Measurements from ENCODE around the gene MME. TPM values are rescaled to one million over a fixed set of nuclear protein-coding genes. Genes with fewer than 3 reads are reported as not detected.

The MME gene
- total and polyA plus RNA-seq, 4 donors, result 5.8 to 34.5 (median 7.2) TPM

- Histone ChIP-seq H3K9me3 (ENCODE audit: control insufficient read depth, insufficient read depth, low read length) (no peaks in the 10 kb centered on the region), H3K36me3 (ENCODE audit: control insufficient read depth, insufficient read depth, low read length) (no peaks in the 10 kb centered on the region), H3K27me3 (ENCODE audit: control insufficient read depth, insufficient read depth, low read length) (peaks cover 27% of the 10 kb centered on the region), H3K4me3 (ENCODE audit: low read depth, low read length) (peak overlapping the region; percentile 51), H3K27ac (ENCODE audit: low read depth, low read length) (no peak overlapping the region), H3K4me1 (ENCODE audit: control insufficient read depth, insufficient read depth, low read length) (peaks cover 7% of the 10 kb centered on the region)
- 0% methylated on average over 7 of the region's 21 CpGs for WGBS (ENCODE audit: insufficient coverage)
- no peak for DNase-seq (ENCODE audit: low read depth in 4 of 6, low spot score in 6 of 6)
Measured at GRCh38 chr3:155079468-155079745, 712 bp upstream of the MME start.

GRCh38 chr3:155080692-155081091, 573 bp downstream of the MME start:
- DNase-seq (ENCODE audit: low read depth in 4 of 6, low spot score in 6 of 6), result peak in 2 of 6 donors; percentile 11 to 44
- Histone ChIP-seq H3K4me1 (ENCODE audit: control insufficient read depth, insufficient read depth, low read length) (peaks cover 7% of the 10 kb centered on the region), H3K4me3 (ENCODE audit: low read depth, low read length) (peak overlapping the region; percentile 51), H3K27ac (ENCODE audit: low read depth, low read length) (no peak overlapping the region), H3K36me3 (ENCODE audit: control insufficient read depth, insufficient read depth, low read length) (no peaks in the 10 kb centered on the region), H3K27me3 (ENCODE audit: control insufficient read depth, insufficient read depth, low read length) (peaks cover 27% of the 10 kb centered on the region), H3K9me3 (ENCODE audit: control insufficient read depth, insufficient read depth, low read length) (no peaks in the 10 kb centered on the region)
- 29% methylated on average over 6 of the region's 8 CpGs for WGBS (ENCODE audit: insufficient coverage)

GRCh38 chr3:155083313-155083905, 3.3 kb downstream of the MME start:
- no peaks in the 10 kb centered on the region for H3K9me3 ChIP-seq (ENCODE audit: control insufficient read depth, insufficient read depth, low read length)
- no peak for DNase-seq (ENCODE audit: low read depth in 4 of 6, low spot score in 6 of 6)
- no CpG with 5 or more reads among the region's 2 CpGs for WGBS (ENCODE audit: insufficient coverage)
- no peaks in the 10 kb centered on the region for H3K36me3 ChIP-seq (ENCODE audit: control insufficient read depth, insufficient read depth, low read length)
- H3K27me3 ChIP-seq (ENCODE audit: control insufficient read depth, insufficient read depth, low read length), result peaks cover 21% of the 10 kb centered on the region
- no peak overlapping the region for H3K27ac ChIP-seq (ENCODE audit: low read depth, low read length)
- no peak overlapping the region for H3K4me3 ChIP-seq (ENCODE audit: low read depth, low read length)
- H3K4me1 ChIP-seq (ENCODE audit: control insufficient read depth, insufficient read depth, low read length), result peaks cover 7% of the 10 kb centered on the region

GRCh38 chr3:155084567-155084966, 4.4 kb downstream of the MME start:
- Histone ChIP-seq H3K4me3 (ENCODE audit: low read depth, low read length) (no peak overlapping the region), H3K9me3 (ENCODE audit: control insufficient read depth, insufficient read depth, low read length) (no peaks in the 10 kb centered on the region), H3K4me1 (ENCODE audit: control insufficient read depth, insufficient read depth, low read length) (peaks cover 7% of the 10 kb centered on the region), H3K27me3 (ENCODE audit: control insufficient read depth, insufficient read depth, low read length) (peaks cover 14% of the 10 kb centered on the region), H3K36me3 (ENCODE audit: control insufficient read depth, insufficient read depth, low read length) (no peaks in the 10 kb centered on the region), H3K27ac (ENCODE audit: low read depth, low read length) (no peak overlapping the region)
- no peak for DNase-seq (ENCODE audit: low read depth in 4 of 6, low spot score in 6 of 6)
- WGBS (ENCODE audit: insufficient coverage), result no CpG with 5 or more reads among the region's 2 CpGs

GRCh38 chr3:155086051-155086450, 5.9 kb downstream of the MME start:
- Histone ChIP-seq H3K27me3 (ENCODE audit: control insufficient read depth, insufficient read depth, low read length) (peaks cover under 1% of the 10 kb centered on the region), H3K27ac (ENCODE audit: low read depth, low read length) (no peak overlapping the region), H3K4me3 (ENCODE audit: low read depth, low read length) (no peak overlapping the region), H3K9me3 (ENCODE audit: control insufficient read depth, insufficient read depth, low read length) (no peaks in the 10 kb centered on the region), H3K4me1 (ENCODE audit: control insufficient read depth, insufficient read depth, low read length) (no peaks in the 10 kb centered on the region), H3K36me3 (ENCODE audit: control insufficient read depth, insufficient read depth, low read length) (no peaks in the 10 kb centered on the region)
- no peak for DNase-seq (ENCODE audit: low read depth in 4 of 6, low spot score in 6 of 6)
- WGBS (ENCODE audit: insufficient coverage), result 100% methylated on average over 1 of the region's 1 CpG

GRCh38 chr3:155088706-155089345, 8.7 kb downstream of the MME start:
- H3K27ac ChIP-seq (ENCODE audit: low read depth, low read length), result no peak overlapping the region
- no CpG with 5 or more reads among the region's 2 CpGs for WGBS (ENCODE audit: insufficient coverage)
- no peaks in the 10 kb centered on the region for H3K27me3 ChIP-seq (ENCODE audit: control insufficient read depth, insufficient read depth, low read length)
- H3K4me1 ChIP-seq (ENCODE audit: control insufficient read depth, insufficient read depth, low read length), result no peaks in the 10 kb centered on the region
- no peak overlapping the region for H3K4me3 ChIP-seq (ENCODE audit: low read depth, low read length)
- no peak for DNase-seq (ENCODE audit: low read depth in 4 of 6, low spot score in 6 of 6)
- H3K9me3 ChIP-seq (ENCODE audit: control insufficient read depth, insufficient read depth, low read length), result no peaks in the 10 kb centered on the region
- H3K36me3 ChIP-seq (ENCODE audit: control insufficient read depth, insufficient read depth, low read length), result no peaks in the 10 kb centered on the region

- Histone ChIP-seq H3K9me3 (ENCODE audit: control insufficient read depth, insufficient read depth, low read length) (no peaks in the 10 kb centered on the region), H3K27me3 (ENCODE audit: control insufficient read depth, insufficient read depth, low read length) (no peaks in the 10 kb centered on the region), H3K4me3 (ENCODE audit: low read depth, low read length) (no peak overlapping the region), H3K36me3 (ENCODE audit: control insufficient read depth, insufficient read depth, low read length) (no peaks in the 10 kb centered on the region), H3K4me1 (ENCODE audit: control insufficient read depth, insufficient read depth, low read length) (no peaks in the 10 kb centered on the region), H3K27ac (ENCODE audit: low read depth, low read length) (no peak overlapping the region)
- no peak for DNase-seq (ENCODE audit: low read depth in 4 of 6, low spot score in 6 of 6)
- WGBS (ENCODE audit: insufficient coverage), result 95% methylated on average over 4 of the region's 7 CpGs
Measured at GRCh38 chr3:155089495-155089894, 9.4 kb downstream of the MME start.

GRCh38 chr3:155093261-155093660, 13.1 kb downstream of the MME start:
- DNase-seq (ENCODE audit: low read depth in 4 of 6, low spot score in 6 of 6), result no peak
- Histone ChIP-seq H3K9me3 (ENCODE audit: control insufficient read depth, insufficient read depth, low read length) (no peaks in the 10 kb centered on the region), H3K4me1 (ENCODE audit: control insufficient read depth, insufficient read depth, low read length) (no peaks in the 10 kb centered on the region), H3K27ac (ENCODE audit: low read depth, low read length) (no peak overlapping the region), H3K4me3 (ENCODE audit: low read depth, low read length) (no peak overlapping the region), H3K27me3 (ENCODE audit: control insufficient read depth, insufficient read depth, low read length) (no peaks in the 10 kb centered on the region), H3K36me3 (ENCODE audit: control insufficient read depth, insufficient read depth, low read length) (no peaks in the 10 kb centered on the region)
- WGBS (ENCODE audit: insufficient coverage), result 78% methylated on average over 4 of the region's 7 CpGs

GRCh38 chr3:155096303-155097008, 16.3 kb downstream of the MME start:
- H3K27me3 ChIP-seq (ENCODE audit: control insufficient read depth, insufficient read depth, low read length), result no peaks in the 10 kb centered on the region
- no peaks in the 10 kb centered on the region for H3K4me1 ChIP-seq (ENCODE audit: control insufficient read depth, insufficient read depth, low read length)
- no peaks in the 10 kb centered on the region for H3K9me3 ChIP-seq (ENCODE audit: control insufficient read depth, insufficient read depth, low read length)
- WGBS (ENCODE audit: insufficient coverage), result 85% methylated on average over 2 of the region's 4 CpGs
- no peak for DNase-seq (ENCODE audit: low read depth in 4 of 6, low spot score in 6 of 6)
- H3K36me3 ChIP-seq (ENCODE audit: control insufficient read depth, insufficient read depth, low read length), result no peaks in the 10 kb centered on the region
- no peak overlapping the region for H3K27ac ChIP-seq (ENCODE audit: low read depth, low read length)
- no peak overlapping the region for H3K4me3 ChIP-seq (ENCODE audit: low read depth, low read length)

GRCh38 chr3:155097009-155097349, 16.9 kb downstream of the MME start:
- DNase-seq (ENCODE audit: low read depth in 4 of 6, low spot score in 6 of 6), result no peak
- no peaks in the 10 kb centered on the region for H3K36me3 ChIP-seq (ENCODE audit: control insufficient read depth, insufficient read depth, low read length)
- H3K4me1 ChIP-seq (ENCODE audit: control insufficient read depth, insufficient read depth, low read length), result no peaks in the 10 kb centered on the region
- no peaks in the 10 kb centered on the region for H3K27me3 ChIP-seq (ENCODE audit: control insufficient read depth, insufficient read depth, low read length)
- H3K9me3 ChIP-seq (ENCODE audit: control insufficient read depth, insufficient read depth, low read length), result no peaks in the 10 kb centered on the region
- WGBS (ENCODE audit: insufficient coverage), result 100% methylated on average over 1 of the region's 2 CpGs
- H3K27ac ChIP-seq (ENCODE audit: low read depth, low read length), result no peak overlapping the region
- no peak overlapping the region for H3K4me3 ChIP-seq (ENCODE audit: low read depth, low read length)
